ENCODE measurements around the gene ATP1A4. TPM values are rescaled to one million over a fixed set of nuclear protein-coding genes. Genes with fewer than 3 reads are reported as not detected.

The ATP1A4 gene
- total RNA-seq, 2 experiments from 2014 or later = not detected

DNA sequence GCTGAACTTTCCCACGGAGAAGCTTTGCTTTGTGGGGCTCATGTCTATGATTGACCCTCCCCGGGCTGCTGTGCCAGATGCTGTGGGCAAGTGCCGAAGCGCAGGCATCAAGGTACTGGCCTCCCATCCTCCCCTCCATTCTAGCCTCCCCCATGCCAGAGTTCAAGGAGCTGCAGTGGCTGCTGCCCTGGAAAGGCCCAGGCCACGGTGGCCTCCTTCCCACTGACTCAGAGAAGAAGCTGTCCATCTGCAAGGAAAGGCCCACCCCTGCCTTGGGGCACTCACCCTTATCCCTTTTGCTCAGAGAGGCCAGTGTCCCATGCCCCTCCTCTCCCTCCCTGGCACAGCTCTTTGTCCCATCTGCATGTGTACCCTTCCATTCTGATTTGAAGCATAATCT lies 20.9 kb upstream of the ATP1A4 start:
- ChIA-PET CTCF (ENCODE audit: unreplicated experiment) (no interaction called here), POLR2A (no interaction called here)
- DNase-seq (ENCODE audit: low spot score) = no peak
- H4K20me1 ChIP-seq (ENCODE audit: insufficient read depth, low read length) = no peaks in the 10 kb centered on the region
- no peak overlapping the region for H3K27ac ChIP-seq (ENCODE audit: low read depth, low read length, poor library complexity, severe bottlenecking)
- TF ChIP-seq, protein P1, sequence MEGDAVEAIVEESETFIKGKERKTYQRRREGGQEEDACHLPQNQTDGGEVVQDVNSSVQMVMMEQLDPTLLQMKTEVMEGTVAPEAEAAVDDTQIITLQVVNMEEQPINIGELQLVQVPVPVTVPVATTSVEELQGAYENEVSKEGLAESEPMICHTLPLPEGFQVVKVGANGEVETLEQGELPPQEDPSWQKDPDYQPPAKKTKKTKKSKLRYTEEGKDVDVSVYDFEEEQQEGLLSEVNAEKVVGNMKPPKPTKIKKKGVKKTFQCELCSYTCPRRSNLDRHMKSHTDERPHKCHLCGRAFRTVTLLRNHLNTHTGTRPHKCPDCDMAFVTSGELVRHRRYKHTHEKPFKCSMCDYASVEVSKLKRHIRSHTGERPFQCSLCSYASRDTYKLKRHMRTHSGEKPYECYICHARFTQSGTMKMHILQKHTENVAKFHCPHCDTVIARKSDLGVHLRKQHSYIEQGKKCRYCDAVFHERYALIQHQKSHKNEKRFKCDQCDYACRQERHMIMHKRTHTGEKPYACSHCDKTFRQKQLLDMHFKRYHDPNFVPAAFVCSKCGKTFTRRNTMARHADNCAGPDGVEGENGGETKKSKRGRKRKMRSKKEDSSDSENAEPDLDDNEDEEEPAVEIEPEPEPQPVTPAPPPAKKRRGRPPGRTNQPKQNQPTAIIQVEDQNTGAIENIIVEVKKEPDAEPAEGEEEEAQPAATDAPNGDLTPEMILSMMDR (conservative IDR thresholded peaks at IDR 0.05; ENCODE audit: low read length) = no peak
- no peak for TF ChIP-seq EZH2phosphoT487 (IDR thresholded peaks at IDR 0.05; ENCODE audit: borderline replicate concordance, low read depth, low read length)
- no peaks in the 10 kb centered on the region for H3K4me1 ChIP-seq (ENCODE audit: insufficient read depth, low read length, poor library complexity, severe bottlenecking)
- no peak overlapping the region for H3K4me3 ChIP-seq (ENCODE audit: low read depth, low read length, poor library complexity, severe bottlenecking)
- H3K36me3 ChIP-seq (ENCODE audit: insufficient read depth, low read length) = no peaks in the 10 kb centered on the region
- H3K9me2 ChIP-seq (ENCODE audit: insufficient read depth, low read length) = no peaks in the 10 kb centered on the region
- no peaks in the 10 kb centered on the region for H3K9me3 ChIP-seq (ENCODE audit: low read length)
- H3K4me2 ChIP-seq (ENCODE audit: low read length) = no peak overlapping the region
- intact Hi-C loops (cut with micrococcal nuclease; ENCODE audit: unreplicated experiment) = no loop called here
- H2AFZ ChIP-seq (ENCODE audit: low read length) = no peak overlapping the region
- H3K79me2 ChIP-seq (ENCODE audit: insufficient read depth, low read depth, low read length) = no peaks in the 10 kb centered on the region
- no TSS peak for BruUV-seq (replicated peaks)

DNA sequence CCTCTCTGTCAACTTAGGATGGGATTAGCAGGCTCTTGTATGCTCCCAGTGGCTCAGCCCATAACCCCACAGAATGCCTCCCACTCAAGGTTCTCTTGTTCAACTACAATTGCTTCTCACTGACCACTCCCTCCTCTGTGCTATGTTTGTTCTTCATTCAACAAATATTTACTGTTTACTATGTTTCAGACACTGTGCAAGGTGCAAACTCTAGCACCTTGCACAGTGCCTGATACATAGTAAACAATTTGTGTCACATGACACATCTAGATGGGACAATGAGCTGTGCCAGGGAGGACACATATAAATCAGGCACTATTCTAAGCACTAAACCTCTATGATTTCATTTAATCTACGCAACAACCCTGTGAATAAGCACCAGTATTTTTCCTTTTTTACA lies 20.5 kb upstream of the ATP1A4 start:
- no peak overlapping the region for H2AFZ ChIP-seq (ENCODE audit: low read length)
- H3K4me3 ChIP-seq (ENCODE audit: low read depth, low read length, poor library complexity, severe bottlenecking) = no peak overlapping the region
- no peak for DNase-seq (ENCODE audit: low spot score)
- no peaks in the 10 kb centered on the region for H3K4me1 ChIP-seq (ENCODE audit: insufficient read depth, low read length, poor library complexity, severe bottlenecking)
- ChIA-PET CTCF (ENCODE audit: unreplicated experiment) (no interaction called here), POLR2A (interaction anchor here (0.7 kb wide), 1 partner anchor 69 kb away, joined by 3 read pairs; no protein-coding TSS in a partner anchor)
- TF ChIP-seq, protein P1 (conservative IDR thresholded peaks at IDR 0.05; ENCODE audit: low read length) = no peak
- no peak for TF ChIP-seq EZH2phosphoT487 (IDR thresholded peaks at IDR 0.05; ENCODE audit: borderline replicate concordance, low read depth, low read length)
- H4K20me1 ChIP-seq (ENCODE audit: insufficient read depth, low read length) = no peaks in the 10 kb centered on the region
- H3K27ac ChIP-seq (ENCODE audit: low read depth, low read length, poor library complexity, severe bottlenecking) = no peak overlapping the region
- H3K36me3 ChIP-seq (ENCODE audit: insufficient read depth, low read length) = no peaks in the 10 kb centered on the region
- no peak overlapping the region for H3K4me2 ChIP-seq (ENCODE audit: low read length)
- intact Hi-C loops (cut with micrococcal nuclease; ENCODE audit: unreplicated experiment) = no loop called here
- no peaks in the 10 kb centered on the region for H3K9me3 ChIP-seq (ENCODE audit: low read length)
- no TSS peak for BruUV-seq (replicated peaks)
- H3K9me2 ChIP-seq (ENCODE audit: insufficient read depth, low read length) = no peaks in the 10 kb centered on the region
- no peaks in the 10 kb centered on the region for H3K79me2 ChIP-seq (ENCODE audit: insufficient read depth, low read depth, low read length)

DNA sequence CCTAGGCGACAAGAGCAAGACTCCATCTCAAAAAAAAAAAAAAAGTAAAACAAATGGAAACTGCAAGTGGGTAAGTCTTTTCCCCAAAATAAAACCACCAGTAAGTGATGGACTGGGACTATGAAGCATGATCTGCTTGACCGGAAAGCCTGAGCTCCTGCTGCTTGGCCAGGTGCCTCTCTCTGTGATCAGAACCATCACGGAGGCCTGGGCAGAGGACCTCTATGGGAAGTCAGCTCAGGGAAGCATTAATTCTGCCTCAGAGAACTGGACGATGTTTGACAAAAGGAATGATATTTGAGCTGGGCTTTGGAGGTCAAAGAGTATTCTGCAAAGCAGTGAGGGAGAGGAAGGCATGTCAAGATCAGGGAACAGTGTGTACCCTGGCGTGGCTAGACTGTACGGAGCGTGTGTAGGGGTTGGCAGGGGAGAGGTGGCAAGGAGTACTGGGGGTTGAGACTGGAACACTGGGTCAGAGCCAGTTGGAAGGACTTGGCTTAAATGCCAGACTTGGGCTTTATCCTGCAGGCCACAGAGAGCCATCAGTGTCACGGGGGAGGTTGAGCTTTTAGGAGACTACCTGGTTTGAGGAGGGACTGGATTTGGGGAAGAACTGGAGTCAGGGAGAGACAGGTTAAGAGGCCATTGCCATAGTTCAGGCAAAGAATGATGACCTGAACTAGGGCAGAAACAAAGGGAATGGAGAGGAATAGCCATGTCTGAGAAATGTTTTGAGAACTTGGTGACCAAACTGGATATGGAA lies 19.4 kb upstream of the ATP1A4 start:
- no peaks in the 10 kb centered on the region for H3K9me2 ChIP-seq (ENCODE audit: insufficient read depth, low read length)
- no peaks in the 10 kb centered on the region for H3K9me3 ChIP-seq (ENCODE audit: low read length)
- no peak overlapping the region for H3K4me2 ChIP-seq (ENCODE audit: low read length)
- H3K36me3 ChIP-seq (ENCODE audit: insufficient read depth, low read length) = no peaks in the 10 kb centered on the region
- POLR2A ChIA-PET = interaction anchor here (0.7 kb wide), 2 partner anchors 68 to 1123 kb away, joined by 3 read pairs; no protein-coding TSS in a partner anchor
- DNase-seq (ENCODE audit: low spot score) = no peak
- CTCF ChIA-PET (ENCODE audit: unreplicated experiment) = interaction anchor here (0.6 to 1.0 kb wide), 2 partner anchors 23 to 1001 kb away, joined by 3 read pairs; no protein-coding TSS in a partner anchor
- H3K27ac ChIP-seq (ENCODE audit: low read depth, low read length, poor library complexity, severe bottlenecking) = no peak overlapping the region
- H3K4me1 ChIP-seq (ENCODE audit: insufficient read depth, low read length, poor library complexity, severe bottlenecking) = no peaks in the 10 kb centered on the region
- H3K79me2 ChIP-seq (ENCODE audit: insufficient read depth, low read depth, low read length) = no peaks in the 10 kb centered on the region
- H4K20me1 ChIP-seq (ENCODE audit: insufficient read depth, low read length) = no peaks in the 10 kb centered on the region
- TF ChIP-seq, protein P1 (conservative IDR thresholded peaks at IDR 0.05; ENCODE audit: low read length) = no peak
- no peak for TF ChIP-seq EZH2phosphoT487 (IDR thresholded peaks at IDR 0.05; ENCODE audit: borderline replicate concordance, low read depth, low read length)
- no TSS peak for BruUV-seq (replicated peaks)
- no peak overlapping the region for H2AFZ ChIP-seq (ENCODE audit: low read length)
- H3K4me3 ChIP-seq (ENCODE audit: low read depth, low read length, poor library complexity, severe bottlenecking) = no peak overlapping the region
- intact Hi-C loops (cut with micrococcal nuclease; ENCODE audit: unreplicated experiment) = no loop called here

Measured in OCI-LY7 (cell line).